ENCODE measurements around the gene CCDC80.

GRCh38 chr3:112689989-112690388, 49.0 kb upstream of the CCDC80 start:
- TF ChIP-seq CTCF (IDR thresholded peaks at IDR 0.05; ENCODE audit: low read length), result no peak
- no peak for TF ChIP-seq EZH2 (IDR thresholded peaks at IDR 0.05; ENCODE audit: borderline replicate concordance, low read length)

Data from OCI-LY1 (cell line).